Muscle layer of colon (tissue), 2 donors: ENCODE results near the gene IL36RN.
"Not testable (repeated sequence)": the region's sequence is repeated elsewhere in the genome, so short reads cannot be mapped to it uniquely, and the experiment has no call there.

Experiments
- H3K27ac ChIP-seq: one replicate; pipeline ENCODE4 v1.7.0; 2013; ENCODE audit warnings: low read depth, mild to moderate bottlenecking, low read length, moderate library complexity
- H3K27me3 ChIP-seq, 2 donors: one replicate each; pipeline ENCODE4 v1.7.0; 2013; ENCODE audit warnings: low read length in 2 of 2, mild to moderate bottlenecking in 2 of 2; ENCODE audit not compliant: insufficient read depth in 2 of 2, control insufficient read depth in 1 of 2
- H3K36me3 ChIP-seq: one replicate; pipeline ENCODE4 v1.7.0; 2013; ENCODE audit warnings: mild to moderate bottlenecking, low read length; ENCODE audit not compliant: insufficient read depth
- H3K4me1 ChIP-seq: one replicate; pipeline ENCODE4 v1.7.0; 2013; ENCODE audit warnings: mild to moderate bottlenecking, low read length; ENCODE audit not compliant: insufficient read depth
- H3K4me3 ChIP-seq, 2 donors: one replicate each; pipeline ENCODE4 v1.7.0; 2013; ENCODE audit warnings: low read length in 2 of 2, low read depth in 1 of 2, mild to moderate bottlenecking in 1 of 2, moderate library complexity in 1 of 2
- H3K9ac ChIP-seq: one replicate; pipeline ENCODE4 v1.7.0; 2013; ENCODE audit warnings: low read length
- H3K9me3 ChIP-seq: one replicate; pipeline ENCODE4 v1.7.0; 2013; ENCODE audit warnings: mild to moderate bottlenecking, low read length
- donor health status: abdominal sarcoma.
- donor health status: Adenocarcinoma of cecum.

Gene IL36RN

DNA sequence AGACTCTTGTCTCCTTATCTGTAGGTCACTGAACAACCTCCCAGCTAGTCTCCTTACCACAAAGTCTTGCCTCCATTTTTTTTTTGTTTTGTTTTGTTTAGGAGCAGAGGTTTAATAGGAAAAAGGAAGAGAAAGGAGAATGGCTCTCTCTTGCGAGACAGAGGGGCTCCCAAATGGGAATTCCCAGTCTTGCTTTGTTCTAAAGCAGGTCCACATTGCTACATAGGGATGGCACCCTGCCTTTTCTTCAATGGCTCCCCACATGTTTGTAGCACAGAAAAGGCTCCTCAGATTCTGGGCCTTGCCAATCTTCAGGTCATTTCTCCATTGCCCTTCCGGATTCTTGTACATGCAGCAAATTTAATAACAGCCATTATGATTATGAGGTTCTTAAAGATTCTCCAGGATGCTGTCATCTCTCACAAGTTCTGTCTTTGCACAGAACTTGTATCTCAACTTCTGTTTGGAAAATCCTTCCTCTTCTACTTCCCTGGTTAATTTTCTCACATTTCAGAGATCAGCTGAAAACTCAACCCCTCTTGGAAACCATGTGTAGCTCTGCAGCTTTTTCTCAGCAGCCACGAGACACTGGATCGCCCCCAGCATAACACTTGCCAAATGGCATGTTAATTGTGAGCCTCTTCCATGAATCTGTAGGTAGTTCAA is 32.4 kb downstream of the IL36RN start:
- no peak overlapping the region for H3K4me3 ChIP-seq
- no peaks in the 10 kb centered on the region for H3K36me3 ChIP-seq
- H3K4me1 ChIP-seq = no peaks in the 10 kb centered on the region
- no peaks in the 10 kb centered on the region for H3K27me3 ChIP-seq
- no peak overlapping the region for H3K9ac ChIP-seq
- no peaks in the 10 kb centered on the region for H3K9me3 ChIP-seq
- H3K27ac ChIP-seq = no peak overlapping the region

DNA sequence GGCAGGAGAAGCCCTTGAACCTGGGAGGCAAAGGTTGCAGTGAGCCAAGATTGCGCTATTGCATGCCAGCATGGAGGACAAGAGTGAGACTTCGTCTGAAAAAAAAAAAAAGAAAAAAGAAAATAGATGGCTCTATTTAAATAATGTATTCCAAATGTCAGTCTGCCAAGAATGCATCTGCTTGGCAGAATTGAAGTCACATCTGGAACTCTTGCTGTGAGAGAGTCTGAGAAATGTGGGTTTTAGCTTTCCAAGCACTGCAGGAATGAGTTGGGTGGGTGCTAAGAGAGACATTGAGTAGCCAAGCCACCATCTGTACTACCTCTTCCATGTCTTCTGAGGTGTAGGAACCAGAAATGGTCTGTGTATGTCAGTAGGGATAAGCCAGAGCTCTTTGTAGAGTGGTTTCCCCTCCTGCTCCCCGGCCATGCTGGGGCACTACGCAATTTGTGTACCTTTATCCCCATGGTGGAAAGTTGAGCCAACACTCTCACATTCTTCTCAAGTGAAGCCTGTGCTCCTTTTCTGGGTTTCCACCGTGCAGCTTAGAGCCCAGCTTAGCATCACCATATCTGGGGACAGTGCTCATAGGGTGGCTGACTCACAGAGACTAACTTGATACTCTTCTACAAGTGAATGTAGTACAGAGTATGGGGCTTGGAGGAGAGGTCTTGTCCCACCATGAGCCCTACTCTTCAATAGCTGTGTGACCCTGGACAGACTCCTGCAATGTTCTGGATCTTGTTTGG is 34.0 kb downstream of the IL36RN start:
- Histone ChIP-seq H3K4me3 (no peak overlapping the region), H3K4me1 (no peaks in the 10 kb centered on the region), H3K9ac (no peak overlapping the region), H3K36me3 (no peaks in the 10 kb centered on the region), H3K27ac (no peak overlapping the region), H3K27me3 (no peaks in the 10 kb centered on the region), H3K9me3 (no peaks in the 10 kb centered on the region)

DNA sequence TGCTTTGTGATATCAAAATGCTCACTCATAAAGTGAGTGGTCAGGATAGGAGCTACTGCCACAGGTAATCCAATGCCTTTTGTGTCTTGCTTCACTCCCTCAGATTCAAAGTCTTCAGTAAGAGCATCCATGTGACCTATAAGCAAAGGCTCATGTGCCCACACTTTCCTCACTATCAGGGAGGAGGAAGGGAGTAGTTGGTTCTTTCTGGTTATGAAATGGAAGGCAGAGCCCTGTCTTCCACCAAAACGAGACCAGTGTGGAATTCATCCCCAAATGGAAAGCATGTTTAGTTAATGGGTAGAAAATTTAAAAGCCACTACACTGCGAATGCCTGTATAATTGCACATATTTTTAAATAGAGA is 34.6 kb downstream of the IL36RN start:
- H3K4me1 ChIP-seq = no peaks in the 10 kb centered on the region
- H3K36me3 ChIP-seq = no peaks in the 10 kb centered on the region
- H3K27me3 ChIP-seq = no peaks in the 10 kb centered on the region
- H3K9me3 ChIP-seq = no peaks in the 10 kb centered on the region
- H3K4me3 ChIP-seq = no peak overlapping the region
- H3K9ac ChIP-seq = no peak overlapping the region
- no peak overlapping the region for H3K27ac ChIP-seq

DNA sequence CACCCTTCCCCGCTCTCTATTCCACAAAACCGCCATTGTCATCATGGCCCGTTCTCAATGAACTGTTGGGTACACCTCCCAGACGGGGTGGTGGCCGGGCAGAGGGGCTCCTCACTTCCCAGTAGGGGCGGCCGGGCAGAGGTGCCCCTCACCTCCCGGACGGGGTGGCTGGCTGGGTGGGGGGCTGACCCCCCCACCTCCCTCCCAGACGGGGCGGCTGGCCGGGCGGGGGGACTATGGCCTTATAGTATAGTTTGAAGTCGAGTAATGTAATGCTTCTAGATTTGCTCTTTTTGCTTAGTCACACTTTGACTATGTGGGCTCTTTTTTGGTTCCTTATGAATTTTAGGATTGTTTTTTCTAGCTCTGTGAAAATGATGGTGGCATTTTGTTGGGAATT is 37.3 kb downstream of the IL36RN start:
- not testable (repeated sequence) for H3K9ac ChIP-seq, H3K4me3 ChIP-seq, H3K9me3 ChIP-seq, H3K27me3 ChIP-seq, H3K27ac ChIP-seq, H3K36me3 ChIP-seq, H3K4me1 ChIP-seq

DNA sequence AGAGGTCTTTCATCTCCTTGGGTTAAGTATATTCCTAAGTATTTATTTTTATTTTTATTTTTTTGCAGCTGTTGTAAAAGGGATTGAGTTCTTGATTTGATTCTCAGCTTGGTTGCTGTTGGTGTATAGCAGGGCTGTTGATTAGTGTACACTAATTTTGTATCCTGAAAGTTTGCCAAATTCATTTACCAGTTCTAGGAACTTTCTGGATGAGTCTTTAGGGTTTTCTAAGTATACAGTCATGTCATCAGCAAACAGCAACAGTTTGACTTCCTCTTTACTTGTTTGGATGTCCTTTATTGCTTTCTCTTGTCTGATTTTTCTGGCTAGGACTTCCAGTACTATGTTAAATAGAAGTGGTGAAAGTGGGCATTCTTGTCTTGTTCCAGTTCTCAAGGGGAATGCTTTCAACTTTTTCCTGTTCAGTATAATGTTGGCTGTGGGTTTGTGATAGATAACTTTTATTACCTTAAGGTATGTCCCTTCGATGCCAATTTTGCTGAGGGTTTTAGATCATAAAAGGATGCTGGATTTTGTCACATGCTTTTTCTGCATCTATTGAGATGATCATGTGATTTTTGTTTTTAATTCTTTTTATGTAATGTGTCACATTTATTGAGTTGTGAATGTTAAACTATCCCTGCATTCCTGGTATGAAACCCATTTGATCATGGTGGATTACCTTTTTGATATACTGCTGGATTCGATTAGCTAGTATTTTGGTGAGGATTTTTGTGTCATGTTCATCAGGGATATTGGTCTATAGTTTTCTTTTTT is 38.0 kb downstream of the IL36RN start:
- H3K4me1 ChIP-seq, H3K9ac ChIP-seq, H3K9me3 ChIP-seq, H3K4me3 ChIP-seq, H3K27ac ChIP-seq, H3K27me3 ChIP-seq, H3K36me3 ChIP-seq: not testable (repeated sequence)

DNA sequence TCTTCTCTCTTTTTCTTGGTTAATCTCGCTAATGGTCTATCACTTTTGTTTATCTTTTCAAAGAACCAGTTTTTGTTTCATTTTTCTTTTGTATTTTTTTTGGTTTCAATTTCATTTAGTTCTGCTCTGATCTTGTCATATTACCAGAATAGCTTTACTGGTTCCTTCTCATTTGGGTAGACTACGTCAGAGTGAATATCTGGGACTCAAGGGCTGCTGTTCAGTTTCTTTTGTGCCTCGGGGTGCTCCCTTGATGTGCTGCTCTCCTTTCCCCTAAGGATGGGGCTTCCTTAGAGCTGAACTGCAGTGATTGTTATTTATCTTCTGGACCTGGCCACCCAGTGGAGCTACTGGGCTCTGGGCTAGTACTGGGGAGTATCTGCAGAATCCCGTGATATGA is 39.0 kb downstream of the IL36RN start:
- Histone ChIP-seq H3K4me3 (no peak overlapping the region), H3K27ac (no peak overlapping the region), H3K36me3 (no peaks in the 10 kb centered on the region)

DNA sequence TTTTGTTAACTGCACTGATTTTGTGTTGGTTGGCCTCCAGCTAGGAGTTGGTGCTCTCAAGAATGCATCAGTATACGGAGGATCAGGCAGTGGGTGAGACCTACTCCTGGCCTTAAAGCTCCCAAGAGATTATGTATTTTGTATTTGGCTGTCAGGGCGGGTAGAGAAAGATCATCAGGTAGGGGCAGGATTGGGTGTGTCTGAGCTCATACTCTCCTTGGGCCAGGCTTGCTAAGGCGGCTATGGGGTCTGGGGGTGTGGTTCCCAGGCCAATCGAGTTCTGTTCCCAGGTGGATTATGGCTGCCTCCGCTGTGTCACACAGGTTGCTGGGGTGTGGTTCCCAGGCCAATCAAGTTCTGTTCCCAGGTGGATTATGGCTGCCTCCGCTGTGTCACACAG is 39.5 kb downstream of the IL36RN start:
- Histone ChIP-seq H3K9me3 (no peaks in the 10 kb centered on the region), H3K36me3 (no peaks in the 10 kb centered on the region), H3K4me1 (no peaks in the 10 kb centered on the region), H3K27ac (no peak overlapping the region), H3K9ac (no peak overlapping the region), H3K27me3 (no peaks in the 10 kb centered on the region), H3K4me3 (no peak overlapping the region)

More for the DNA sequence above, 39.0 kb downstream of the IL36RN start:
- H3K9ac ChIP-seq = no peak overlapping the region
- no peaks in the 10 kb centered on the region for H3K9me3 ChIP-seq
- no peaks in the 10 kb centered on the region for H3K4me1 ChIP-seq
- no peaks in the 10 kb centered on the region for H3K27me3 ChIP-seq

DNA sequence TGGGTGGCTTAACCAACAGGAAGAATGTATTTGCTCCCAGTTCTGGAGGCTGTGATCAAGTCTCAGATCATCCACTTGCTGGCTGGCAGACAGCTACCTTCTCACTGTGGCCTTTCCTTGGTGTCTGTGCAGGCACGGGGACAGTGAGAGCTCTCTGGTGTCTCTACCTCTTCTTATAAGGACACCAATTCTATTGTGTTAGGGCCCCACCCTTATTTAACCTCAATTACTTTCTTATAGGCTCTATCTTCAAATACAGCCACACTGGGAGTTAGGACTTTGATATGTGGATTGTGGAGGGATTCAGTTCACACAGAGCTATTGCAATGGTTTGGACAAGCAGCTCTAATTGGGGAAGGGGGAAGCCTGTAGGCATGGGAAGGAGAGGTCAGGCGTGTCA is 43.1 kb downstream of the IL36RN start:
- no peak overlapping the region for H3K9ac ChIP-seq
- H3K27me3 ChIP-seq = no peaks in the 10 kb centered on the region
- H3K4me3 ChIP-seq = no peak overlapping the region
- H3K9me3 ChIP-seq = no peaks in the 10 kb centered on the region
- H3K4me1 ChIP-seq = no peaks in the 10 kb centered on the region
- H3K36me3 ChIP-seq = no peaks in the 10 kb centered on the region
- H3K27ac ChIP-seq = no peak overlapping the region

DNA sequence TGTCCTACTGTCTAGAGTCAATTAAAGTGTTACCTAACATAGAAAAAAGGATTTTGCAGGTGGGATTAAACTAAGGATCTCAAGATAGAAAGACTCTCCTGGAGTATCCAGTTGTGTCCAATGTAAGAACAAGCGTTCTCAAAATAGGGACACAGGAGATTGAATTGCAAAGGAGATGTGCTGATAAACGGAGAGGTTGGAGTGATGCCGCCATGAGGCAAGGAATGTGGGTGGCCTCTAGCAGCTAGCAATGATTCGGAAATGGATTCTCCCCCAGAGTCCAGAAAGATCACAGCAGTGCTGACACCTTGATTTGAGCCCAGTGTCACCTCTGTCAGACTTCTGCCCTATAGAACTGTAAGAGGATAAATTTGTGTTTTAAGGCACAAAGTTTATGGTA is 44.3 kb downstream of the IL36RN start:
- Histone ChIP-seq H3K4me3 (no peak overlapping the region), H3K36me3 (no peaks in the 10 kb centered on the region), H3K9me3 (no peaks in the 10 kb centered on the region), H3K4me1 (no peaks in the 10 kb centered on the region), H3K27me3 (no peaks in the 10 kb centered on the region), H3K9ac (no peak overlapping the region), H3K27ac (no peak overlapping the region)

DNA sequence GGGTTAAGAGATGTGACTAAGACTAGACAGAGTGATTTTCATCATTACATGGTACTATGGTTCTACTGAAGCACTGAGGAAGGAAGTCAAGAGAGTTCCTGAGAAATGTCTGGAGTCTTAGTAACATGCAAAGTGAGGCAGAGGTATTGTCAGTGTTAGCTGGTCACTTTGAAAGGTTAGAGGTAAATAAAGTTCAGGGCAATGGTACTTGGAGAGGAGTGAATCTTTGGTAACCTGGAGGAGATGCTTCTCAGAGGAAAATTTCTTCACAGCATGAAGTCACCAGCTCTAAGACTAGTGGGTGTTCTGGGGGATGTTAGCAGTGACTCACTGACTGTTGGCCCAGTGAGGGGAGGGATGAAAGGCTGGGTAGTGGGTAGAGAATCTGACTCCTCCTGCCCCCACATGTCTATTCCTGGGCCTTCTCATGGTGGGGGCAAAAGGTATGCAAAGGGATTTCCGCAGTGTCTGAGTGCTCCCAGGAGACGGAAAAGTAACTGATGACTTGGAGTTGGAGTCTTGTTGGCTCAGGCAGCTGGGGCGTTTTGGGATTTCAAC is 45.1 kb downstream of the IL36RN start:
- Histone ChIP-seq H3K27me3 (no peaks in the 10 kb centered on the region), H3K4me3 (no peak overlapping the region), H3K36me3 (no peaks in the 10 kb centered on the region), H3K9me3 (no peaks in the 10 kb centered on the region), H3K27ac (no peak overlapping the region), H3K4me1 (no peaks in the 10 kb centered on the region), H3K9ac (no peak overlapping the region)

DNA sequence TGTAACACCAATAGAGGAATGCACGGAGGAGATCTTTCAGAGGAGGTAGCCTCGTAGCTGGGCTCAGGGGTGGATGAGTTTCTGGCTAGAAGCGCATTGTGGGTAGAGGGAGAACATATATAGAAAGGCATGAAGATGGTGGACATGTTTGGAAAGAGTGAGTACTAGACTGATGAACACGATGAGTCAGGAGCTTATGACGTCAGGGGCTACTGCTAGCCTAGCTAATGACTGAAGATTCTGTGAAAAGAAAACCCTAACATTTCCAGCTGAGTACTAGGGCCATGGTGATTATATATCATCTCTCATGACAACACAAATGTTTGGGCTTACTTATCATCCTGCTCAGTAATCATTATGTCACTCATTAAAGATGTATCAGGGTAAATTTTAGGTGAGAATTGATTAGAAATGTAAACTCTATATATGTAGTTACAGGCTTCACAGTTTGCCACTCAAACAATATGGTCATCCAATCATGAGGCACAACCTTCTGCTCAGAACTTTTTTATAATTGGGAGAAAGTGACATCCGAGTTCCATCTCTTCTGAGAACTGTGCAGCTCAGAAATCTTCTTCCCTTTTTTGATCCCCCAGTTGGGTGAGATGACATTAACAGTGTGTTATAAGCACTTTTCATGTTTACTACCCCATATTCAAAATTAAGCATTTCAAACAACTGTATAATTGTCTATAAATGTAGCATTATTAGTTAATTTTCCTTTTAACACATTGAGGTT is 46.2 kb downstream of the IL36RN start:
- Histone ChIP-seq H3K4me1 (no peaks in the 10 kb centered on the region), H3K9me3 (no peaks in the 10 kb centered on the region), H3K4me3 (no peak overlapping the region), H3K27me3 (no peaks in the 10 kb centered on the region), H3K27ac (no peak overlapping the region), H3K36me3 (no peaks in the 10 kb centered on the region), H3K9ac (no peak overlapping the region)
